ENCODE data around the gene CRK.

DNA sequence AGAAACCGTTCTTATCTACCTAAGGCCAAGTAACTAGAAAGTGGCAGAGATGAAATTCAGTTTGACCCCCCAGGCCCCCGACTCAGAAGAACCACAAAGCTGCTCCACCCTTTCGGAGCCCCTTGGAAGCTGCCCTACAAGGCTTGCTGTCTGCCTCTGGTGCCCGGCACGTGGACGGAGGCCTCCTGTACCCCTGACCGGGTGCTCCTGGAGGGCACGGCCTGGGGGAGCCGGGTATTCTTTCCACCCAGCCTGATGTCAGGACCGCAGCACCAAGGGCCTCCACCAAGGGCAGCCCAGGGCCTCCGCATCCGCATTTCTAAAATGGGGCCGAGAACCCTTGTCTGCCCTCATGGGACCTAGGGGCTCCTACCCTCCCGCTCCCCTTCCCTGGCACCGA is 15.5 kb upstream of the CRK start:
- TF ChIP-seq, protein P1, sequence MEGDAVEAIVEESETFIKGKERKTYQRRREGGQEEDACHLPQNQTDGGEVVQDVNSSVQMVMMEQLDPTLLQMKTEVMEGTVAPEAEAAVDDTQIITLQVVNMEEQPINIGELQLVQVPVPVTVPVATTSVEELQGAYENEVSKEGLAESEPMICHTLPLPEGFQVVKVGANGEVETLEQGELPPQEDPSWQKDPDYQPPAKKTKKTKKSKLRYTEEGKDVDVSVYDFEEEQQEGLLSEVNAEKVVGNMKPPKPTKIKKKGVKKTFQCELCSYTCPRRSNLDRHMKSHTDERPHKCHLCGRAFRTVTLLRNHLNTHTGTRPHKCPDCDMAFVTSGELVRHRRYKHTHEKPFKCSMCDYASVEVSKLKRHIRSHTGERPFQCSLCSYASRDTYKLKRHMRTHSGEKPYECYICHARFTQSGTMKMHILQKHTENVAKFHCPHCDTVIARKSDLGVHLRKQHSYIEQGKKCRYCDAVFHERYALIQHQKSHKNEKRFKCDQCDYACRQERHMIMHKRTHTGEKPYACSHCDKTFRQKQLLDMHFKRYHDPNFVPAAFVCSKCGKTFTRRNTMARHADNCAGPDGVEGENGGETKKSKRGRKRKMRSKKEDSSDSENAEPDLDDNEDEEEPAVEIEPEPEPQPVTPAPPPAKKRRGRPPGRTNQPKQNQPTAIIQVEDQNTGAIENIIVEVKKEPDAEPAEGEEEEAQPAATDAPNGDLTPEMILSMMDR (IDR thresholded peaks at IDR 0.05) = no peak
- TF ChIP-seq POLR2A (IDR thresholded peaks at IDR 0.05) (no peak), POLR2AphosphoS5 (IDR thresholded peaks at IDR 0.05; ENCODE audit: insufficient read depth in 1 of 2, low read depth in 1 of 2) (no peak)
